Activated CD4-positive, alpha-beta T cell treated with anti-CD3 and anti-CD28 coated beads, Interleukin-2, amount 50 U/mL, for 16 hours (primary cell): ENCODE measurements around the gene HCFC1R1.

Source experiments
- DNase-seq: peaks from one replicate; pipeline ENCODE4 v3.0.0-alpha.2; 2020

Gene HCFC1R1

GRCh38 chr16:2991566-2992261, 32.0 kb downstream of the HCFC1R1 start:
- no peak for DNase-seq

GRCh38 chr16:2990891-2991290, 32.9 kb downstream of the HCFC1R1 start:
- DNase-seq = no peak

GRCh38 chr16:2988590-2989099, 35.1 kb downstream of the HCFC1R1 start:
- no peak for DNase-seq

GRCh38 chr16:2987833-2988232, 35.9 kb downstream of the HCFC1R1 start:
- DNase-seq = no peak

- no peak for DNase-seq
Measured at GRCh38 chr16:2987286-2987685, 36.5 kb downstream of the HCFC1R1 start.

GRCh38 chr16:2986623-2987188, 37.0 kb downstream of the HCFC1R1 start:
- DNase-seq = no peak

GRCh38 chr16:2985893-2986355, 37.8 kb downstream of the HCFC1R1 start:
- DNase-seq = no peak

GRCh38 chr16:2985462-2985861, 38.3 kb downstream of the HCFC1R1 start:
- no peak for DNase-seq

- peak; percentile 83 for DNase-seq
Measured at GRCh38 chr16:2983706-2984136, 40.0 kb downstream of the HCFC1R1 start.

GRCh38 chr16:2982402-2982801, 41.3 kb downstream of the HCFC1R1 start:
- no peak for DNase-seq

- DNase-seq = no peak
Measured at GRCh38 chr16:2981899-2982250, 41.9 kb downstream of the HCFC1R1 start.

GRCh38 chr16:2981177-2981898, 42.4 kb downstream of the HCFC1R1 start:
- no peak for DNase-seq

GRCh38 chr16:2980227-2981176, 43.2 kb downstream of the HCFC1R1 start, which contains the start of gene PKMYT1:
Gene PKMYT1 (minus strand): TSS chr16:2980446. CDS start chr16:2979657, 789 bp downstream.
- peak; percentile 94 for DNase-seq

- DNase-seq = no peak
Measured at GRCh38 chr16:2979669-2980226, 44.0 kb downstream of the HCFC1R1 start.

GRCh38 chr16:2977440-2977839, 46.3 kb downstream of the HCFC1R1 start:
- DNase-seq = no peak

- no peak for DNase-seq
Measured at GRCh38 chr16:2976673-2977072, 47.1 kb downstream of the HCFC1R1 start.

GRCh38 chr16:2976201-2976600, 47.5 kb downstream of the HCFC1R1 start:
- no peak for DNase-seq

GRCh38 chr16:2975161-2975795, 48.5 kb downstream of the HCFC1R1 start:
- DNase-seq = no peak

GRCh38 chr16:2974319-2975056, 49.3 kb downstream of the HCFC1R1 start:
- no peak for DNase-seq

- DNase-seq = no peak
Measured at GRCh38 chr16:2973605-2974318, 50.0 kb downstream of the HCFC1R1 start.
